Endothelial cell of umbilical vein (primary cell): ENCODE data around the gene ST6GAL1. TPM values are rescaled to one million over a fixed set of nuclear protein-coding genes. Genes with fewer than 3 reads are reported as not detected.

ENCODE experiments used
- BruUV-seq: library from RNA; stranded (reverse); fragments of 400-500 nt; replicated peaks from 2 replicates; lab custom pipeline; 2021; lab: Mats Ljungman, UMichigan
- CTCF ChIA-PET: fragments of 300-600, 350-600 bp; sonication (Branson Sonifier 250); formaldehyde crosslinking; loops from one replicate; lab custom pipeline; 2021; ENCODE audit warnings: antibody characterized with exemption, inconsistent platforms; lab: Charles Lee
- POLR2A ChIA-PET: fragments of 300-600, 350-600 bp; sonication (Branson Sonifier 250); formaldehyde crosslinking; loops from one replicate; lab custom pipeline; 2021; ENCODE audit warnings: antibody characterized with exemption, inconsistent platforms; lab: Charles Lee
- DNase-seq: peaks from one replicate; pipeline ENCODE4 v3.0.0-alpha.2; 2011; ENCODE audit warnings: low read depth, low spot score
- FAIRE-seq: peaks from 2 replicates; lab custom pipeline; 2011; peaks lifted over from hg19 to GRCh38; lab: Jason Lieb, UNC
- H2AFZ ChIP-seq: 2 replicates; pipeline ENCODE4 v1.6.0; 2012; ENCODE audit warnings: low read depth, low read length, control low read depth, inconsistent platforms
- H3K27ac ChIP-seq: 2 replicates; pipeline ENCODE4 v1.5.1; 2011; ENCODE audit warnings: low read depth, mild to moderate bottlenecking, control low read depth, low read length, moderate library complexity; ENCODE audit not compliant: insufficient read depth
- H3K27me3 ChIP-seq, 2 experiments: 2 replicates each; pipeline versions ENCODE4 v1.6.0 to v1.6.1; 2011; ENCODE audit warnings: low read length in 2 of 2, mixed read lengths in 1 of 2; ENCODE audit not compliant: control insufficient read depth in 2 of 2, insufficient read depth in 2 of 2
- H3K36me3 ChIP-seq, 2 experiments: 2 replicates in 1 of 2; 3 replicates in 1 of 2; pipeline ENCODE4 v1.5.1; 2011; ENCODE audit warnings: low read length in 2 of 2, mild to moderate bottlenecking in 1 of 2, moderate library complexity in 1 of 2; ENCODE audit not compliant: control insufficient read depth in 2 of 2, insufficient read depth in 2 of 2; ENCODE audit errors: extremely low read depth in 1 of 2
- H3K4me1 ChIP-seq: 3 replicates; pipeline ENCODE4 v1.5.1; 2011; ENCODE audit warnings: mild to moderate bottlenecking, low read length; ENCODE audit not compliant: control insufficient read depth, insufficient read depth; ENCODE audit errors: extremely low read depth
- H3K4me2 ChIP-seq: 2 replicates; pipeline ENCODE4 v1.6.1; 2011; ENCODE audit warnings: low read length, control low read depth, mixed read lengths; ENCODE audit not compliant: insufficient read depth
- H3K4me3 ChIP-seq, 3 experiments: fragments of 200-600 bp in 1 of 3; sonication (generic), shearing (Covaris generic) in 1 of 3; replicated peaks in 1 of 3; 2 replicates each; pipeline ENCODE4 v1.5.1; 2011 to 2016; ENCODE audit warnings: control low read depth in 3 of 3, low read length in 3 of 3, mild to moderate bottlenecking in 2 of 3, inconsistent platforms in 1 of 3, low read depth in 1 of 3, moderate library complexity in 1 of 3; ENCODE audit not compliant: insufficient read depth in 1 of 3
- H3K79me2 ChIP-seq: 2 replicates; pipeline ENCODE4 v1.6.0; 2012; ENCODE audit warnings: low read length, inconsistent platforms; ENCODE audit not compliant: control insufficient read depth, insufficient read depth
- H3K9ac ChIP-seq: replicated peaks from 2 replicates; pipeline ENCODE3; 2011; ENCODE audit warnings: low read length, control low read depth; ENCODE audit not compliant: insufficient read depth; ENCODE audit errors: extremely low read depth
- H3K9me1 ChIP-seq: replicated peaks from 3 replicates; pipeline ENCODE4 v1.6.0; 2011; ENCODE audit warnings: mild to moderate bottlenecking, low read length; ENCODE audit not compliant: control insufficient read depth, insufficient read depth; ENCODE audit errors: extremely low read depth
- H3K9me3 ChIP-seq: replicated peaks from 2 replicates; pipeline ENCODE4 v1.5.1; 2012; ENCODE audit warnings: low read length, inconsistent platforms; ENCODE audit not compliant: control insufficient read depth, insufficient read depth
- H4K20me1 ChIP-seq: replicated peaks from 2 replicates; pipeline ENCODE3; 2011; ENCODE audit warnings: mild to moderate bottlenecking, low read length; ENCODE audit not compliant: control insufficient read depth, insufficient read depth; ENCODE audit errors: extremely low read depth
- CTCF ChIP-seq, 2 donors: IDR thresholded peaks; 1 replicate in 1 of 2; 2 replicates in 1 of 2; pipeline ENCODE4 v1.5.1; 2011; ENCODE audit warnings: low read length in 2 of 2, mild to moderate bottlenecking in 2 of 2, moderate library complexity in 2 of 2, control low read depth in 1 of 2, inconsistent platforms in 1 of 2, low read depth in 1 of 2; ENCODE audit not compliant: insufficient read depth in 1 of 2; ENCODE audit errors: extremely low read depth in 1 of 2
- FOS ChIP-seq: IDR thresholded peaks from 2 replicates; pipeline ENCODE4 v1.6.1; 2011; ENCODE audit warnings: mild to moderate bottlenecking, low read length, moderate library complexity, borderline replicate concordance; ENCODE audit not compliant: insufficient read depth
- MAX ChIP-seq: IDR thresholded peaks from 2 replicates; pipeline ENCODE4 v1.6.1; 2011; ENCODE audit not compliant: insufficient read depth, insufficient read length
- MYC ChIP-seq: IDR thresholded peaks from one replicate; pipeline ENCODE4 v1.6.1; 2011; ENCODE audit warnings: mild to moderate bottlenecking, low read depth, low read length
- POLR2AphosphoS5 ChIP-seq: IDR thresholded peaks from 2 replicates; pipeline ENCODE4 v1.6.1; 2012; ENCODE audit warnings: low read depth, mild to moderate bottlenecking, control low read depth, low read length, moderate library complexity; ENCODE audit not compliant: insufficient read depth
- dilution Hi-C: fragments of 300-500 bp; cut with MboI; formaldehyde crosslinking; loops from one replicate; pipeline ENCODE4 v1.15.0; 2019; ENCODE audit warnings: low sequenced_read_pairs; ENCODE audit not compliant: extremely low pct_ligation_motif_present
- intact Hi-C: fragments of 100-400 bp; cut with micrococcal nuclease; formaldehyde crosslinking; loops from one replicate; pipeline ENCODE4 v1.10.0; 2022
- polyA plus RNA-seq, 4 experiments: library from polyadenylated mRNA; depleted of rRNA in 3 of 4; stranded (reverse) in 3 of 4; unstranded in 1 of 4; fragments of >200 nt; gene quantifications; 2 replicates each; pipeline versions ENCODE4 v1.2.1 to v1.2.3, GENCODE V29; 2011 to 2012; ENCODE audit warnings: missing spikeins in 1 of 4
- total RNA-seq: library from RNA; stranded (reverse); gene quantifications from 2 replicates; pipeline ENCODE4 v1.2.3, GENCODE V29; 2021

ST6GAL1 gene
- total and polyA plus RNA-seq, 2 donors (not counting 3 experiments of a cell fraction or from before 2014, with no cell fraction given), result 63.9 to 101 TPM

- intact Hi-C loops (loop anchor here (5.0 kb wide), 6 partner anchors 47 to 997 kb away; partner anchors contain the start of genes EIF4A2, TBCCD1 and TRA2B), dilution Hi-C loops (no loop called here)
- peaks cover 26% of the 10 kb centered on the region for H3K4me1 ChIP-seq
- H4K20me1 ChIP-seq, result no peaks in the 10 kb centered on the region
- no peak overlapping the region for H3K4me2 ChIP-seq
- BruUV-seq, result no TSS peak
- FAIRE-seq (no peak), DNase-seq (no peak)
- H3K27ac ChIP-seq, result no peak overlapping the region
- H3K9me3 ChIP-seq, result no peaks in the 10 kb centered on the region
- ChIA-PET POLR2A (no interaction called here), CTCF (interaction anchor here (1.4 to 6.8 kb wide), 4 partner anchors 38 to 231 kb away, joined by 6 to 102 read pairs (median 14); partner anchors contain the start of gene RPL39L)
- peaks cover 3 to 17% of the 10 kb centered on the region in 2 experiments for H3K36me3 ChIP-seq
- H3K27me3 ChIP-seq, result no peaks in the 10 kb centered on the region
- H3K9me1 ChIP-seq, result no peaks in the 10 kb centered on the region
- H3K9ac ChIP-seq, result no peak overlapping the region
- H3K4me3 ChIP-seq, result no peak overlapping the region
- H3K79me2 ChIP-seq, result peaks cover 56% of the 10 kb centered on the region
- no peak overlapping the region for H2AFZ ChIP-seq
- TF ChIP-seq CTCF (IDR thresholded peaks at IDR 0.05; ENCODE audit: extremely low read depth in 1 of 2, insufficient read depth in 1 of 2, low read depth in 1 of 2, low read length in 2 of 2), result no peak
- no peak for TF ChIP-seq MYC
- TF ChIP-seq FOS, result no peak
- TF ChIP-seq MAX, result no peak
- no peak for TF ChIP-seq POLR2AphosphoS5
Observed at GRCh38 chr3:186933816-186934215, 3.5 kb downstream of the ST6GAL1 start.
